CD4-positive, alpha-beta T cell treated with Interleukin-15 for 4 hours (primary cell): ENCODE results near the gene MAP1LC3B.

Experiments
- DNase-seq: peaks from one replicate; pipeline ENCODE4 v3.0.0-alpha.2; 2020; ENCODE audit warnings: low spot score

MAP1LC3B gene

DNA sequence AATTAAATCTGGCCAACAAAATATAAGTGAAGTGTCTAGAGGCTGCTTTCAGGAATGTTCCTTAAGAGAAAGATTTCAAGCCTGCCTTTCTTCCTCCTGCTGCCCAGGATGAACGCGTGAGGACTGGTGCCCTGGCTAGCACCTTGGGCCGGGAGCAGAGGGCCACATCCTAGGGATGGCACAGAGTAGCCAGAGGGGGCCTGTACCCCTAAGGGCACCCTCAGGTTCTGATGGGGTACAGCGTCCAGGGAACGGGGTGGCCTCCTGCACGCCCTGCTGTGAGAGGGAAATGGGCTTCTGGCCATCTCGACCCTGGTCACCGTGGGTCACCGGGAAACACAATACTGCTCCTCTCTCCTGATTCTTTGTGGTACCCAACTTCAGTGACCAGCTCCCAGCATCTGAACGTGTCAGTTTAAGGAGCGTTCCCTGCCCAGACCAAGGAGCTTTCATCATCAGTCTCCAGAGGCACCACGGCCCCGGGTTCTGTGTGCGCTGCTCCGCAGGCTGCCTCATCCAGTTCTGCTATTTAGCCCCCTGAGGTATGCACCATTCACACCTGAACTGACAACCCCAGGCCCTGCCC lies 40.3 kb downstream of the MAP1LC3B start:
- DNase-seq: no peak

DNA sequence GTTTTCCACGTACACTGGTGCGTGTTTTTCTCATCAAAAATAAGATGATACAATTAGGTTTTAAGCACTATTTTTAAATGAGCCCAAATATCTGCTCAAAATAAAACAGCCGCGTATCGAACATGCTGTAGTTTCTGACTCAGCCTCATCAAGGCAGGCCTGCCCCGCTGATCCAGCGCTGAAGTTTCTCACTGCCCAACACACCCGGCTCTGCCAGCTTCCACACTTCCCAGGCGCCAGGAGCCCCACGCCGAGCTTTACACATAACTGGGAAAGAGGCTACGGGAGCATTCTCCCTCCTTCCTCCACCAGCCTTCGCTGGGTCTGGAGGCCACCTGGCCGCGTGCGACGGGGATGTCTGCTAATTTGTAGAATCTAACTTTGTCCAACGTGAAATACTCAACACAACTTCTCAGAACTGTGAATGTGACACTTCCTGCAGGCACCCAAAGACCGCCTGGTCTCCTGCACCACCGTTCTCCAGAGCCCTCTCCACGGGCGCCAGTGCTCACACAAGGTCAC lies 42.1 kb downstream of the MAP1LC3B start:
- DNase-seq: no peak

DNA sequence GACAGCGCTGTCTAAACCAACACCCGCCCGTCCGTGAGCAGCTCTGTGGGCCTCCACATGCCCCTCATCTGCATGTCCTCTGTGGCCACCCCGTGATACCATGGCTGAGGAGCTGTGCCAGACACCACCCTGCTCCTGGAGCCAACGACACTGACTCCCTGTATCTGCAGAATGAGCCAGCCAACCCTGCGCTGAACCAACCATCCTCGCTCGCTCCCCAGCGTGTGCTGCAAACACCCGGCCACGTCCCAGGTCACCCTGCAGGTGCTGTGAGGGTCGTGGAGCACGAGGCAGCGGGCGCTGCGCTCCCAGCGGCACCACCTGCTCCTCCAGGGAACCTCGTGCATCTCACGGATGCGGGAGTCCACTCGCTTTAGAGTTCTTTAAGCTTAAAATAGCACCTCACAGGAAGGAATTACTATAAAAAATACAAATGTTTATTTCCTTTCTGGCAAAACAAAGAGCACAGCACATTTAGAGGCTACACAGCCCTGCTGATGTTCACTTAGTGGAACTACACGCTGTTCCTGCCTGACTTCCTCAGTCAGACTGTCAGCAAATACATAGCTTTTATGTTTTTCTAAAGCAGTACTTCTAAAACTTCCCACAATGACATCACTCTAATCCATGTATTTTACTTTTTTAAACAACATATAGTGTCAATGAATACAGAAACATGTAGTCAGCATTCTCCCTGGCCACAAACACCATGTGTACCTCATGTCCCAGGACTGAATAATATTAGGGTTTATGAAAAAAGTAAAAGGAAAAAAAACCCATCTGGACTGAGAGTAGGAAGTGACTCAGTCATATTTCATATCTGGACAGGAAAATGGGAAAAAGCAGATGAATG lies 43.5 kb downstream of the MAP1LC3B start:
- no peak for DNase-seq

DNA sequence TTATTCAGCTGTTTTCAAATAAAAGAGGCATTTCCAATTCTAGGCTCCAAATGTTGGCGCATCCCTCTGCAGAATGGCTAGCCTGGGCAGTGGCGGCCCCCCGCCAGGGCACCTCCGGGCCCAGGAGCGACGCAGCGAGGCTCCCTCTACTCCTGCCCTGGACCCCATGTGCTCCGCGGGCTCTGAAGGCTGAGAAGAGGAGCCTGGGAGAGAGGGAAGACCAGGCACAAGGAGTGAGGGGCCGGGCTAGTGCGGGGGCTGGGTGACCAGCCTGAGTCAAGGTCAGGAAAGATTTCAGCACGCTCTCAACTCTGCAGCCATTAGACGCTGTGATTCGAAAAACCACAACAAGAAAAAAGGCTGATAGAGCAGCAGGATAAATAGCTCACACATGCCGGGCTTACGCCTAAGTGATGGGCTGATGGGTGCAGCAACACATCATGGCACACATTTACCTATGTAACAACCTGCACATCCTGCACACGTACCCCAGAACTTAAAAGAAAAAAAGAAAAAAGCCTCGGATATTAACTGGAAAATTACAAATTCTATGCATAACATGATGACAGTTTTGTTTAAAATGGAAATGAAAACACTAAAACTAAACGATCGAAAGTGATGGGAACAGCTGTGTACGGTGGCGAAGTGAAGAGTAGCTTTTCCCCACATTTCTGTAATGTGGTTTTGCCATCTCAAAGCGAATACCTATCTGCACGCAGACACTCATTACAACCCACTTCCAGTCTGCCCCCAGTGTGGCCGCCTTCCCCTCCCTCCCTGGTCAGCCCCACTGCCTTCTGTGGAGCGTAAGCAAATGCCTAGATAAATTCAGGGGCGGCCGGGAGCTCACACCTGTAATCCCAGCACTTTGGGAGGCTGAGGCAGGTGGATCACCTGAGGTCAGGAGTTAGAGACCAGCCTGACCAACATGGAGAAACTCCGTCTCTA lies 44.4 kb downstream of the MAP1LC3B start:
- DNase-seq: no peak

DNA sequence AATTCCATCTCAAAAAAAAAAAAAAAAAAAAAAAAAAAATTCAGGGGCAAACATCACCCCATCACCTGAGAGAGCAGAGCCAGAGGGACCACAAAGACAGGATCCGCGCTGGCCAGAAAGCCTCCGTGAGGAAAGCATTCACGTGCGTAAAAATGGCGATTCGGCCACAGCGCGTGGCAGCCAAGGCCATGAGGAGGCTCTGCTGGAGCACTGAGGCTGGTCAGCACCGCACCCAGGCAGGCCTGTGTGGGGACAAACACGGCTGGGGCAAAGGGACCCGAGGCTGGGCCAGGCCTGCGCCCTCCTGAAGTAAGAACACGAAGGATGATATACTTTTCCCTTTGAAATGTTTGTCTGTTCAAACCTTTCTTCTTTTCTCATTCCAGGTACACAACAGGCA lies 45.2 kb downstream of the MAP1LC3B start:
- no peak for DNase-seq

DNA sequence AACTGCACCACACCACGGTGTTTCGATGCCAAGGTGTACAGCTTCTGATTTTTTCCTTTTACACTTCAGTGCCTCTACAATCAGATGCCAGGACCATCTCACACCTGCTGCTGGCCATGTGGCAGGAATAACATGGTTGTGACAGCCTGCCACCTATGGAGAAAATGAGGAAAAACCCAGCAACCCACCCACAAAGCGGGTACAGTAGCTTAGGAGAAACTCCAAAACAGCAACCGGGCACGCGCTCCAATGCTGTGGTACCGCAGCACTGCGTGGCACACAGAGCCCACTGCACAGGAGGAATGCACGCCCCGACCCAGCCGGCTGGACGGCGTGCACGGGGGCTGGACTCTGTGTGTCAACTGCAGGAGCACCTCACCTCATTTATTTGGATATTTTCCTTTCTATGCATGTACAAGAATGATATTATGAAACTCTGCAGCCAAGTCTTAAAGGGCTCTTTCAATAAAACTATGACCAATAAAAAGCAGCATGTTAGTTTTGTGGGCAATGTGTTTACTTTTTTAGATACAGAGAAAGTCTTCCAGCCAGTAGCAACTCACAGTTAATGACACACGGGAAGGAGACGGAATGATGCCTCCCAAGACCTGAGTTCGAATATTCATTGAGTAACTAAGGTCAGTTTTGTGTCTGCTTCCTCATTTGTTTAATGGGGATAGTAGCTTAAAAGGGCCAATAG lies 45.9 kb downstream of the MAP1LC3B start:
- DNase-seq: no peak

DNA sequence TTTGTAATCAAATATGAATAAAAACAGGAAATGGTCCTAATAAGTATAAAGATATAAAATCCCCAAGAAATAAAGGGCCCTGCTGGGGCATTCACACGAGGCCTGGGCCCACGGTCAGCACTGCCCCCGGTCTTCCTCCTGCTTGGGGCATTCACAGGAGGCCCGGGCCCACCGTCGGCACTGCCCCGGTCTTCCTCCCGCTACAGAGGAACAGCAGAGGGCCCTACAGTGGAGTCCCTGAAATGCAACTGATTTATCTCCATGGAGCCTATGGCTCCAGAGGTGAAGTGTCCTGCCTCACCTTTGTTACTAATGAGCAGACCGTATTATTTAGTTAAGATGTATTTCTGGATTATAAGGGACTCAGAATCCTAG lies 46.5 kb downstream of the MAP1LC3B start:
- no peak for DNase-seq

DNA sequence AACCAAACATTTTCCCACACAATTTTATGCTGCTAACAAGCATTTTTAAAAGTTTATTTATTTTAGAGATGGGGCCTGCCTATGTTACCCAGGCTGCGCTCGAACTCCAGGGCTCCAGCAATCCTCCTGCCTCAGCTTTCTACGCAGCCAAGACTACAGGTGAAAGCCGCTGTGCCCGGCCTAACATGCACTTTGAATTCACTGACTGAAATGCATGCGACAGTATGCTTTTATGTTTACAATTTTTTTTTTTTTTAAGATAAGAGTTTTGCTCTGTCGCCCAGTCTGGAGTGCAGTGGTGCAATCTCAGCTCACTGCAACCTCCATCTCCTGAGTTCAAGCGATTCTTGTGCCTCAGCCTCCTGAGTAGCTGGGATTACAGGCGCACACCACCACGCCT lies 47.8 kb downstream of the MAP1LC3B start:
- DNase-seq: no peak

DNA sequence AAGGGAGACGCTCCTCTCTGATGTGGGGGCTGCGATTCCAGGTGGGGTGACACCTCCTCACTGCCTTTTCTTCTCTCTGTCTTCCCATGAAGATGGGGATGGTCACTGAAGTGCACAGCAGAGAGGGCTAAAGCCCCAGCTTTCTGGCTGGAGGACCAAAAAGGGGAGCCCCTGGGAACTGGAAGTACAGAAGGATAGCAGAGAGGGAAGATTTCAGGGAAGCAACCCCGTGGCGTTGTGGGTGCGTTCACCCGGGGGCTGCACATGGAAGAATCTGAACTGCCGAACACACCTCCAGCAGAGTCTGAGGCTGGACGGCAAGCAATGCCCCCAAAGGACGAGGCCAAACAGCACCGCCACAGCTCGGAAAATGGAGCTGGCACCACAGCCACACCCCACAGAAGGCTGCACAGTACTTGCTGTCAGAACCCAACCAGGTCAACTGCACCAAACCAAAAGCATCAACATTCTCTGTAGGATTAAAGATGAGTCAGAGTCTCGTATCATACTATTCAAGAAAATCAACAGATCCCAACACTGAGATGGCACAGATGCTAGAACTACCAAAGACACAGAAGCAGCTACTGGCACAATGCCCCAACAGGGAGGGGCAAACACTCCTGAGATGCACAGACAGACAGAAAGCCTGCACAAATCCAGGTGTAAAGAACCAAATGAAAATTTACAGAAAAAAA lies 49.9 kb downstream of the MAP1LC3B start:
- no peak for DNase-seq

DNA sequence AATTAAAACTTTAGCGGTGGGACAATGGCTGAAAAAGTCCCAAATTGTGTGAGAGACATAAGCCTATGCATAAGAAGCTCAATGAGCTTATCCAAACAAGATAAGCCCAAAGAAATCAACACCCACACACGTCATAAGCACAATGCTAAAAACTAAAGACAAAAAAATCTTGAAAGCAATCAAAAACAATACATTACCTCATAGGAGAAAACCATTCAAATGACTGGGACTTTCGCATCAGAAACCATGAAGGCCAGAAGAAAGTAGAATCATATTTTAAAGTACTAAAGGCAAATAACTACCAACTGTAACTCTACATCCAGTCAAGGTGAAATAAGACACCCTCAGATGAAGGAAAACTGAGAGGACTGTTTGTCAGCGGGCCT lies 50.4 kb downstream of the MAP1LC3B start:
- no peak for DNase-seq

DNA sequence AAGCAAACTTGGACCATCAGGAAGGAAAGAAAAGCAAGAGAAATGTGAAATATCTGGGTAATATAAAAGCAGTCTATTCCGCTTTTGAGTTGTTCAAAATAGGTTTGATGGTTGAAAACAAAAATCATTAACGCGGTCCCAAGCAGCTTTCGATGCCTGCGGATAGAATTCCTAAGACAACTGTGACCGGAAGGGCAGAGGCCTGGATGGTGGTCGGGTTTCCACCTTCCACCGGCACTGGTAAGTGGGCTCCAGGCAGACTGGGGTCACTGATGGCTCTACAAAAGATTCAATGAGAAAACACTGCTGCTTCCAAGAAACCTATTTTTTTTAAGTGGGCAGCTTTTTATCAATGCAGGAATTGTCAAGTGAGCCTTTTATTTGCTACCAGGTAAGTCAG lies 50.9 kb downstream of the MAP1LC3B start:
- DNase-seq: no peak

DNA sequence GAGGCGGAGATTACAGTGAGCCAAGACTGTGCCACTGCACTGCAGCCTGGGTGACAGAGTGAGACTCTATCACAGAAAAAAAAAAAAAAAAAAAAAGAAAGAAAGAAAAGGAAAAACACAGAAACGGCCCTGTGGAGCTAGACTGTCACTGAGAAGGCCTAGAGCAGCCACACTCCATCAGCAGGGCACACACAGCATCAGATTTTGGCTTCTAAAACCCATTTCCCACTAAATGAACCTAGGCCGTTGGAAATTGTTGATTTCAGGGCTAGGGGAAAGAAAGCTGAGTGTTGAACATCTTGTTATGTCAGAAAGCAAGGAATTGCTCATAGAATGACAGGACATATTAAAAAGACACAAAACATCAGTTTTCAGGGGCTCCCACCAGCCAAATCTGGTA lies 51.8 kb downstream of the MAP1LC3B start:
- DNase-seq: no peak

DNA sequence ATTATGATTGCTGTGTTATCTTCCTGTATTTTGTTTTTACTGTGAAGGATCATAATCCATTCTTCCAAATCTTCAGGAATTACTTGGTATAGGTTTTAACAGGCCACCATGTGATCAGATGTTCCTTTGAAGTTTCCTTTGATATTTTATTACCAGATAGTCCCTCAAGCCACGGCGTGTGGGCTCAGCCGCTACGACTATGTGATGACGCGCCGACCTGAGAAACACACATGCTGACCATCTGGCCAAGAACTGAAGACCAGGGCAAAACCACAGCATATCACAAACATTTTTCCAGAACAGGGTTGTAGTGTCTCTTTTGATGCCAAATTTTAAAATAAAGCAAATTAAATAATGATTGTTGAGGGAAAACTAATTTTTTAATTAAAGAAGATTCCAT lies 53.4 kb downstream of the MAP1LC3B start:
- DNase-seq: no peak

DNA sequence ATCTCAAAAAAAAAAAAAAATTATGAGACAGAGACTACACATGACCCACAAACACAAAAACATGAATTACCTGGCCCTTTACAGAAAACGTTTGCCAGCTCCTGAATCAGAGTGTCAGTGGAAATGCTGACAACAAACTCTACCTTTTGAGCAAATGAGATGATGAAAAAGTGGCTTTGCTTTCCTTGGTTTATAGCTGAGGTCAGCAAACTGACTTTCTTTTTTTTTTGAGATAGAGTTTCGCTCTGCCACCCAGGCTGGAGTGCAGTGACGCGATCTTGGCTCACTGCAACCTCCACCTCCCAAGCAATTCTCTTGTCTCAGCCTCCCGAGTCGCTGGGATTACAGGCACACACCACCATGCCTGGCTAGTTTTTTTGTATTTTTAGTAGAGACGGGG lies 54.3 kb downstream of the MAP1LC3B start:
- DNase-seq: no peak

DNA sequence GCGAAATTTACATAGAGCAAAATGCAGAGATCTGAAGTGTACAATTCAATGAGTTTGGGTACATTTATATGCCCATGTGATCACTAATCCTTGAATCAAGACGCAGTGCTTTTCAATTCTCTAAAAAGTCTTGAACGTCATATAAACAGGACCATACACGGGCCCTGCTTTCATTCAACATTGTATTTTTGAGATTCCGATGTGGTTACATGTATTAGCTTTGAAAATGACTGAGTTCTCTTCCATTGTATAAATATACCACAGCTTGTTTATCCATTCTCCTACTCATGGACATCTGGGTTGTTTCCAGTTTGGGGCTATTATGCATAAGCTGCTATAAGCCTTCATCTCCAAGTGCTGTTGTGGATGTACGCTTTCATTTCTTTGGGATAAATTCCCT lies 55.2 kb downstream of the MAP1LC3B start:
- no peak for DNase-seq

DNA sequence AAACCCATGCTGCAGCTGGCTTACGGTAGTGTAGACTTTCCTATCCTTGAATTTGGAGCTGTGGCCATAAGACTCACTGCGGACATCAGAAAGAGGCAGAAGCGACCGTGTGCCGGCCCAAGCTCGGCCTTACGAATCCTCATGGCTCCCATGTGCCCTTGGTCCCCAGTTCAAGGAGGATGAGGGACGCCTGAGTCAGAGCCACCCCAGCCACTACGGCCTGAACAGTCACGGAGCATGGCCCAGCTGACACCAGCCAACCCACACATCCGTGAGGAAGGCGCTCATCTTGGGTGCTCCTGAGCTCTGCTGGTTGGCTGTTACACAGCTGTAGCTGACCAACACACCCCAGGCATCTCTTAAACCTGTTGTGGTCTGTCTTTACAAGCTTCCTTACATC lies 56.7 kb downstream of the MAP1LC3B start:
- no peak for DNase-seq

DNA sequence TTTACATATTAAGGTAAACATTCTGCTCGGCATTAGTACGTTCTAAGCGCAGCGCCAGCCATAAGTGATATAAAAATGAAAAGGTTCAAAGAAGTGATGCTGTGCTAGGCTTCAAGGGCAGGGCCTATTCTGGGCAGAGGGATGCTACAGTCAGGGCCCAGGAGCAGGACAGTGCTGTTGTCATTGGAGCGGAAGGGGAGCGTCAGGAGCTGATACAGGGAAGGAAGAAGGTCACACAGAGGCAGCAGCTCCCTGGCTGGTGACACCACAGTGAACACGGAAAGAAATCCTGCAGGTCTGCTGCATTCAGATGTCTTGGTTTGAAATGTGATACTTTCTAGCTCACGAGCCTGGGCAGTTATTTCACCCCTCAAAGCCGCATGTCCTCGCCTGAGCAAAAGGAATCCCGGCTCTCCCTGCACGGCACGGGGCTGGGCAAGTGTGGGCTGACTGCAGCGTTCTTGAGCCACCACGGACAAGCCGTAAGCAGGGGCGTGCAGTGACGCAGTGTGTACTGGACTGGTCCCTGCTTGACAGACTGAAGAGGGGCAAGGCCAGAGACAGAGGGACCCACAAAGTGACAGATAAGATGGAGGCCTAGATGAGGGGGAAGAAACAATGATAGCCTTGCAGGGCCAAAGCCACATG lies 59.6 kb downstream of the MAP1LC3B start:
- no peak for DNase-seq

DNA sequence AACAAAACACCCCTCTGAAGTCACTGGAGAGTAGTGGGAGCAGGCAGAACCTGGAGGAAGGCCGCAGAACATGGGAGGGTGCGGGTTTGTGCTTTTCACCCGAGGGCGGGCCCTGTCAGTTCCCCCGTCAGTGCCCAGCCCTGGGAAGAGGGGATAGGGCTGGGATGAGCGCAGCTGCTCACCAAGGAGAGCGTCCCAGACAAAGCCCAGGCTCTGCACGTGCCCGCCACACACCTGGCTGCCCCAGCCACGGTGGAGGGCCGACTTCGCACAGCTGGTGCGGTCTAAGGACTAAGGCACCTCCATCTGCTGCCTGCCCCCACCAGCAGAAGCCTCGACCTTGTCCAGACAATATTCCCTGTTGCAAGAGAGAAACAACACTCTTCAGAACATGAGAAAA lies 61.2 kb downstream of the MAP1LC3B start:
- no peak for DNase-seq
